GM23338 (cell line): Measurements from ENCODE around the gene MEGF11. TPM values are rescaled to one million over a fixed set of nuclear protein-coding genes. Genes with fewer than 3 reads are reported as not detected.

Experiments
- ATAC-seq: fragments of 200-7000 bp; cut with Tn5 transposase; 3 replicates; pipeline ENCODE4 v1.9.1; 2020
- DNase-seq: peaks from one replicate; pipeline ENCODE4 v3.0.0-alpha.2; 2015; ENCODE audit warnings: low spot score
- H2AFZ ChIP-seq: fragments of 200-600 bp; sonication (generic); 2 replicates; pipeline ENCODE4 v1.8.0; 2016; ENCODE audit warnings: antibody characterized with exemption, mild to moderate bottlenecking, moderate library complexity
- H3F3A ChIP-seq: fragments of 200-600 bp; sonication (generic); replicated peaks from 2 replicates; pipeline ENCODE4 v1.8.0; 2017; ENCODE audit warnings: antibody characterized with exemption, mixed run types, low read depth
- H3K27ac ChIP-seq: fragments of 200-600 bp; sonication (generic); 2 replicates; pipeline ENCODE4 v1.6.1; 2016; ENCODE audit warnings: low read depth
- H3K27me3 ChIP-seq: fragments of 200-600 bp; sonication (generic); 2 replicates; pipeline ENCODE4 v1.8.0; 2016; ENCODE audit warnings: mild to moderate bottlenecking, mixed run types, moderate library complexity; ENCODE audit not compliant: insufficient read depth
- H3K36me3 ChIP-seq: fragments of 200-600 bp; sonication (generic); 2 replicates; pipeline ENCODE4 v1.8.0; 2016; ENCODE audit warnings: mild to moderate bottlenecking; ENCODE audit not compliant: insufficient read depth
- H3K4me1 ChIP-seq: fragments of 200-600 bp; sonication (generic); 2 replicates; pipeline ENCODE4 v1.8.0; 2016; ENCODE audit warnings: mild to moderate bottlenecking, moderate library complexity; ENCODE audit not compliant: insufficient read depth
- H3K4me2 ChIP-seq: fragments of 200-600 bp; sonication (generic); 2 replicates; pipeline ENCODE4 v1.7.1; 2017; ENCODE audit warnings: mixed run types
- H3K4me3 ChIP-seq: fragments of 200-600 bp; sonication (generic); 2 replicates; pipeline ENCODE4 v1.6.1; 2016; ENCODE audit warnings: mixed run types
- H3K79me2 ChIP-seq: fragments of 200-600 bp; sonication (generic); replicated peaks from 2 replicates; pipeline ENCODE4 v1.8.0; 2017; ENCODE audit warnings: mild to moderate bottlenecking; ENCODE audit not compliant: insufficient read depth
- H3K9me2 ChIP-seq: fragments of 200-600 bp; sonication (generic); 2 replicates; pipeline ENCODE4 v1.8.0; 2017; ENCODE audit not compliant: insufficient read depth
- H4K20me1 ChIP-seq: fragments of 200-600 bp; sonication (generic); replicated peaks from 2 replicates; pipeline ENCODE4 v1.8.0; 2017; ENCODE audit warnings: mild to moderate bottlenecking; ENCODE audit not compliant: insufficient read depth
- H3K27ac Mint-ChIP-seq: 2 replicates; pipeline ENCODE4 v1.8.0; 2020; ENCODE audit warnings: inconsistent platforms, mild to moderate bottlenecking, moderate library complexity, mixed read lengths
- H3K27me3 Mint-ChIP-seq: 3 replicates; pipeline ENCODE4 v1.8.0; 2022; ENCODE audit warnings: low read depth, mild to moderate bottlenecking, moderate library complexity, mixed read lengths, inconsistent platforms; ENCODE audit not compliant: insufficient read depth, poor library complexity
- H3K36me3 Mint-ChIP-seq: 3 replicates; pipeline ENCODE4 v1.8.0; 2021; ENCODE audit warnings: low read depth, mild to moderate bottlenecking, inconsistent platforms, moderate library complexity, mixed read lengths
- H3K4me1 Mint-ChIP-seq: 3 replicates; pipeline ENCODE4 v1.8.0; 2020; ENCODE audit warnings: mild to moderate bottlenecking, inconsistent platforms, mixed read lengths
- H3K4me3 Mint-ChIP-seq: 3 replicates; pipeline ENCODE4 v1.8.0; 2021; ENCODE audit warnings: moderate library complexity, mild to moderate bottlenecking, inconsistent platforms, mixed read lengths
- H3K9me3 Mint-ChIP-seq: 3 replicates; pipeline ENCODE4 v1.8.0; 2020; ENCODE audit warnings: moderate library complexity, mild to moderate bottlenecking, inconsistent platforms, mixed read lengths
- CREB1 ChIP-seq: fragments of 250-450 bp; sonication (Bioruptor Pico); IDR thresholded peaks from 2 replicates; pipeline ENCODE4 v1.5.0; 2020; ENCODE audit warnings: low read depth, mild to moderate bottlenecking, moderate library complexity
- ETS1 ChIP-seq: IDR thresholded peaks from 2 replicates; pipeline ENCODE4 v1.6.1; 2016; ENCODE audit warnings: antibody characterized with exemption
- EZH2 ChIP-seq: fragments of 200-600 bp; sonication (generic); IDR thresholded peaks from one replicate; pipeline ENCODE4 v1.8.0; 2017; ENCODE audit warnings: antibody characterized with exemption, mild to moderate bottlenecking, low read depth; ENCODE audit not compliant: unreplicated experiment
- NANOG ChIP-seq: IDR thresholded peaks from 2 replicates; pipeline ENCODE4 v1.6.1; 2016; ENCODE audit warnings: antibody characterized with exemption, borderline replicate concordance
- REST ChIP-seq: IDR thresholded peaks from one replicate; pipeline ENCODE4 v1.6.1; 2018; ENCODE audit warnings: antibody characterized with exemption; ENCODE audit not compliant: unreplicated experiment
- ZNF114 ChIP-seq: fragments of 250-450 bp; sonication (Bioruptor Pico); IDR thresholded peaks from 2 replicates; pipeline ENCODE4 v1.5.0; 2020; ENCODE audit warnings: mild to moderate bottlenecking, moderate library complexity
- polyA plus RNA-seq: library from polyadenylated mRNA; unstranded; fragments of >200 nt; fragmentation: Nextera tagmentation; extraction: Ambion mirVana; gene quantifications from 2 replicates; pipeline ENCODE4 v1.2.1, GENCODE V29; 2016
- total RNA-seq: library from RNA; depleted of rRNA; stranded (reverse); fragments of >200 nt; shearing (Covaris generic); gene quantifications from 2 replicates; pipeline ENCODE4 v1.2.3, GENCODE V29; 2014
- TF ChIP-seq, protein P1 (sequence below): fragments of 250-450 bp; sonication (Bioruptor Pico); IDR thresholded peaks from 2 replicates; pipeline ENCODE4 v1.5.0; 2020; ENCODE audit warnings: mild to moderate bottlenecking, moderate library complexity
- TF ChIP-seq, protein P2 (sequence below), 2 experiments: fragments of 200-600 bp in 1 of 2; sonication (generic) in 1 of 2; conservative IDR thresholded peaks; 2 replicates each; pipeline versions ENCODE4 v1.5.1 to v1.6.1; 2016 to 2017; ENCODE audit warnings: antibody characterized with exemption in 2 of 2, low read depth in 2 of 2, mild to moderate bottlenecking in 2 of 2, moderate library complexity in 1 of 2

Gene MEGF11
- total and polyA plus RNA-seq, 2 experiments from 2014 or later, result 1.3 to 1.9 TPM

GRCh38 chr15:66296186-66296585 lies 42.6 kb upstream of the MEGF11 start:
- no peak for DNase-seq
- Histone ChIP-seq H2AFZ (no peak overlapping the region), H3K36me3 (no peaks in the 10 kb centered on the region), H3F3A (no peaks in the 10 kb centered on the region; the same call in 1 of the 2 replicates), H3K4me1 (peaks cover 30% of the 10 kb centered on the region), H3K9me2 (no peaks in the 10 kb centered on the region), H3K4me2 (peak overlapping the region; percentile 97; the same call in 1 of the 2 replicates), H4K20me1 (no peaks in the 10 kb centered on the region), H3K27ac (no peak overlapping the region), H3K79me2 (peaks cover 9% of the 10 kb centered on the region; the same call in 1 of the 2 replicates), H3K27me3 (no peaks in the 10 kb centered on the region), H3K4me3 (no peak overlapping the region)
- Mint-ChIP-seq H3K27ac (no peak overlapping the region; the same call in 1 of the 2 replicates), H3K4me3 (no peak overlapping the region), H3K9me3 (no peaks in the 10 kb centered on the region; the same call in 2 of the 3 replicates), H3K27me3 (peaks cover 10% of the 10 kb centered on the region), H3K4me1 (peaks cover 40% of the 10 kb centered on the region), H3K36me3 (peaks cover 6% of the 10 kb centered on the region; the same call in 2 of the 3 replicates)
- TF ChIP-seq REST (no peak), EZH2 (no peak), CREB1 (no peak)
- no peak for ATAC-seq

- Mint-ChIP-seq H3K9me3 (no peaks in the 10 kb centered on the region), H3K4me1 (peaks cover 40% of the 10 kb centered on the region), H3K27ac (no peak overlapping the region), H3K4me3 (peak overlapping the region; percentile 83), H3K36me3 (peaks cover 6% of the 10 kb centered on the region; the same call in 2 of the 3 replicates), H3K27me3 (peaks cover 8% of the 10 kb centered on the region)
- Histone ChIP-seq H3K27me3 (no peaks in the 10 kb centered on the region), H3K4me1 (peaks cover 30% of the 10 kb centered on the region), H3K36me3 (no peaks in the 10 kb centered on the region), H2AFZ (no peak overlapping the region), H4K20me1 (no peaks in the 10 kb centered on the region), H3K4me2 (peak overlapping the region; percentile 97), H3K27ac (no peak overlapping the region), H3K79me2 (peaks cover 9% of the 10 kb centered on the region; the same call in 1 of the 2 replicates), H3K9me2 (no peaks in the 10 kb centered on the region), H3F3A (no peaks in the 10 kb centered on the region; the same call in 1 of the 2 replicates), H3K4me3 (peak overlapping the region; percentile 80)
- no peak for ATAC-seq
- DNase-seq, result no peak
- TF ChIP-seq, protein P1, sequence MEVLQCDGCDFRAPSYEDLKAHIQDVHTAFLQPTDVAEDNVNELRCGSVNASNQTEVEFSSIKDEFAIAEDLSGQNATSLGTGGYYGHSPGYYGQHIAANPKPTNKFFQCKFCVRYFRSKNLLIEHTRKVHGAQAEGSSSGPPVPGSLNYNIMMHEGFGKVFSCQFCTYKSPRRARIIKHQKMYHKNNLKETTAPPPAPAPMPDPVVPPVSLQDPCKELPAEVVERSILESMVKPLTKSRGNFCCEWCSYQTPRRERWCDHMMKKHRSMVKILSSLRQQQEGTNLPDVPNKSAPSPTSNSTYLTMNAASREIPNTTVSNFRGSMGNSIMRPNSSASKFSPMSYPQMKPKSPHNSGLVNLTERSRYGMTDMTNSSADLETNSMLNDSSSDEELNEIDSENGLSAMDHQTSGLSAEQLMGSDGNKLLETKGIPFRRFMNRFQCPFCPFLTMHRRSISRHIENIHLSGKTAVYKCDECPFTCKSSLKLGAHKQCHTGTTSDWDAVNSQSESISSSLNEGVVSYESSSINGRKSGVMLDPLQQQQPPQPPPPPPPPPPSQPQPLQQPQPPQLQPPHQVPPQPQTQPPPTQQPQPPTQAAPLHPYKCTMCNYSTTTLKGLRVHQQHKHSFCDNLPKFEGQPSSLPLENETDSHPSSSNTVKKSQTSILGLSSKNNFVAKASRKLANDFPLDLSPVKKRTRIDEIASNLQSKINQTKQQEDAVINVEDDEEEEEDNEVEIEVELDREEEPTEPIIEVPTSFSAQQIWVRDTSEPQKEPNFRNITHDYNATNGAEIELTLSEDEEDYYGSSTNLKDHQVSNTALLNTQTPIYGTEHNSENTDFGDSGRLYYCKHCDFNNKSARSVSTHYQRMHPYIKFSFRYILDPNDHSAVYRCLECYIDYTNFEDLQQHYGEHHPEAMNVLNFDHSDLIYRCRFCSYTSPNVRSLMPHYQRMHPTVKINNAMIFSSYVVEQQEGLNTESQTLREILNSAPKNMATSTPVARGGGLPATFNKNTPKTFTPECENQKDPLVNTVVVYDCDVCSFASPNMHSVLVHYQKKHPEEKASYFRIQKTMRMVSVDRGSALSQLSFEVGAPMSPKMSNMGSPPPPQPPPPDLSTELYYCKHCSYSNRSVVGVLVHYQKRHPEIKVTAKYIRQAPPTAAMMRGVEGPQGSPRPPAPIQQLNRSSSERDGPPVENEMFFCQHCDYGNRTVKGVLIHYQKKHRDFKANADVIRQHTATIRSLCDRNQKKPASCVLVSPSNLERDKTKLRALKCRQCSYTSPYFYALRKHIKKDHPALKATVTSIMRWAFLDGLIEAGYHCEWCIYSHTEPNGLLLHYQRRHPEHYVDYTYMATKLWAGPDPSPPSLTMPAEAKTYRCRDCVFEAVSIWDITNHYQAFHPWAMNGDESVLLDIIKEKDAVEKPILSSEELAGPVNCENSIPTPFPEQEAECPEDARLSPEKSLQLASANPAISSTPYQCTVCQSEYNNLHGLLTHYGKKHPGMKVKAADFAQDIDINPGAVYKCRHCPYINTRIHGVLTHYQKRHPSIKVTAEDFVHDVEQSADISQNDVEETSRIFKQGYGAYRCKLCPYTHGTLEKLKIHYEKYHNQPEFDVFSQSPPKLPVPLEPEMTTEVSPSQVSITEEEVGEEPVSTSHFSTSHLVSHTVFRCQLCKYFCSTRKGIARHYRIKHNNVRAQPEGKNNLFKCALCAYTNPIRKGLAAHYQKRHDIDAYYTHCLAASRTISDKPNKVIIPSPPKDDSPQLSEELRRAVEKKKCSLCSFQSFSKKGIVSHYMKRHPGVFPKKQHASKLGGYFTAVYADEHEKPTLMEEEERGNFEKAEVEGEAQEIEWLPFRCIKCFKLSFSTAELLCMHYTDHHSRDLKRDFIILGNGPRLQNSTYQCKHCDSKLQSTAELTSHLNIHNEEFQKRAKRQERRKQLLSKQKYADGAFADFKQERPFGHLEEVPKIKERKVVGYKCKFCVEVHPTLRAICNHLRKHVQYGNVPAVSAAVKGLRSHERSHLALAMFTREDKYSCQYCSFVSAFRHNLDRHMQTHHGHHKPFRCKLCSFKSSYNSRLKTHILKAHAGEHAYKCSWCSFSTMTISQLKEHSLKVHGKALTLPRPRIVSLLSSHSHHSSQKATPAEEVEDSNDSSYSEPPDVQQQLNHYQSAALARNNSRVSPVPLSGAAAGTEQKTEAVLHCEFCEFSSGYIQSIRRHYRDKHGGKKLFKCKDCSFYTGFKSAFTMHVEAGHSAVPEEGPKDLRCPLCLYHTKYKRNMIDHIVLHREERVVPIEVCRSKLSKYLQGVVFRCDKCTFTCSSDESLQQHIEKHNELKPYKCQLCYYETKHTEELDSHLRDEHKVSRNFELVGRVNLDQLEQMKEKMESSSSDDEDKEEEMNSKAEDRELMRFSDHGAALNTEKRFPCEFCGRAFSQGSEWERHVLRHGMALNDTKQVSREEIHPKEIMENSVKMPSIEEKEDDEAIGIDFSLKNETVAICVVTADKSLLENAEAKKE (CRISPR knock-in tag), result no peak
- TF ChIP-seq ZNF114 (CRISPR knock-in tag), result no peak
- no peak for TF ChIP-seq NANOG
- TF ChIP-seq, protein P2, sequence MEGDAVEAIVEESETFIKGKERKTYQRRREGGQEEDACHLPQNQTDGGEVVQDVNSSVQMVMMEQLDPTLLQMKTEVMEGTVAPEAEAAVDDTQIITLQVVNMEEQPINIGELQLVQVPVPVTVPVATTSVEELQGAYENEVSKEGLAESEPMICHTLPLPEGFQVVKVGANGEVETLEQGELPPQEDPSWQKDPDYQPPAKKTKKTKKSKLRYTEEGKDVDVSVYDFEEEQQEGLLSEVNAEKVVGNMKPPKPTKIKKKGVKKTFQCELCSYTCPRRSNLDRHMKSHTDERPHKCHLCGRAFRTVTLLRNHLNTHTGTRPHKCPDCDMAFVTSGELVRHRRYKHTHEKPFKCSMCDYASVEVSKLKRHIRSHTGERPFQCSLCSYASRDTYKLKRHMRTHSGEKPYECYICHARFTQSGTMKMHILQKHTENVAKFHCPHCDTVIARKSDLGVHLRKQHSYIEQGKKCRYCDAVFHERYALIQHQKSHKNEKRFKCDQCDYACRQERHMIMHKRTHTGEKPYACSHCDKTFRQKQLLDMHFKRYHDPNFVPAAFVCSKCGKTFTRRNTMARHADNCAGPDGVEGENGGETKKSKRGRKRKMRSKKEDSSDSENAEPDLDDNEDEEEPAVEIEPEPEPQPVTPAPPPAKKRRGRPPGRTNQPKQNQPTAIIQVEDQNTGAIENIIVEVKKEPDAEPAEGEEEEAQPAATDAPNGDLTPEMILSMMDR (conservative IDR thresholded peaks at IDR 0.05; ENCODE audit: low read depth in 2 of 2), result no peak
- no peak for TF ChIP-seq ETS1
Measured at GRCh38 chr15:66294932-66295235, 41.3 kb upstream of the MEGF11 start.
